ENCODE results near the gene DEAF1. TPM values are rescaled to one million over a fixed set of nuclear protein-coding genes. Genes with fewer than 3 reads are reported as not detected.

Gene DEAF1
- total and polyA plus RNA-seq, 2 experiments from 2014 or later: 42.6 to 47.8 TPM

- DNase-seq (ENCODE audit: low spot score): no peak
- Mint-ChIP-seq H3K4me3 (no peak overlapping the region), H3K27ac (no peak overlapping the region), H3K9me3 (no peaks in the 10 kb centered on the region), H3K4me1 (peaks cover 18% of the 10 kb centered on the region), H3K27me3 (ENCODE audit: insufficient read depth, low read depth, poor library complexity) (peaks cover 9% of the 10 kb centered on the region), H3K36me3 (ENCODE audit: low read depth) (no peaks in the 10 kb centered on the region; the same call in 2 of the 3 replicates)
- H3K79me2 ChIP-seq (replicated peaks; ENCODE audit: insufficient read depth): 0 out of 2 replicates have a peak, but pooled peaks cover under 1% of the 10 kb centered on the region
- H2AFZ ChIP-seq: no peak overlapping the region
- no peak overlapping the region for H3K4me2 ChIP-seq
- H3F3A ChIP-seq (replicated peaks; ENCODE audit: low read depth): peaks cover 29% of the 10 kb centered on the region; the same call in 1 of the 2 replicates
- H3K4me1 ChIP-seq (ENCODE audit: insufficient read depth): peaks cover 17% of the 10 kb centered on the region
- H3K9me2 ChIP-seq (ENCODE audit: insufficient read depth): no peaks in the 10 kb centered on the region
- peaks cover 5% of the 10 kb centered on the region for H4K20me1 ChIP-seq (replicated peaks; ENCODE audit: insufficient read depth)
- no peaks in the 10 kb centered on the region for H3K27me3 ChIP-seq (ENCODE audit: insufficient read depth)
- H3K36me3 ChIP-seq (ENCODE audit: insufficient read depth): no peaks in the 10 kb centered on the region
- no peak for TF ChIP-seq CTCF (conservative IDR thresholded peaks at IDR 0.05; ENCODE audit: low read depth in 2 of 2)
- no peak for TF ChIP-seq NANOG (IDR thresholded peaks at IDR 0.05; ENCODE audit: borderline replicate concordance)
- TF ChIP-seq ZNF462 (CRISPR knock-in tag; IDR thresholded peaks at IDR 0.05): no peak
- TF ChIP-seq STAT1 (IDR thresholded peaks at IDR 0.05; ENCODE audit: unreplicated experiment): no peak
- no peak for TF ChIP-seq ZNF114 (CRISPR knock-in tag; IDR thresholded peaks at IDR 0.05)
- TF ChIP-seq EZH2phosphoT487 (IDR thresholded peaks at IDR 0.05; ENCODE audit: unreplicated experiment): no peak
- no peak for TF ChIP-seq EZH2 (IDR thresholded peaks at IDR 0.05; ENCODE audit: low read depth, unreplicated experiment)
- H3K4me3 ChIP-seq: no peak overlapping the region
- no peak for ATAC-seq
- H3K27ac ChIP-seq (ENCODE audit: low read depth): no peak overlapping the region
Measured at GRCh38 chr11:701741-702461, 6.9 kb upstream of the DEAF1 start.

Measured in GM23338 (cell line).